GM12892 (cell line): Measurements from ENCODE around the gene PEX11G. TPM values are rescaled to one million over a fixed set of nuclear protein-coding genes. Genes with fewer than 3 reads are reported as not detected.
A peak's percentile ranks its signal among the peaks of the same experiment; 100 is the strongest.

ENCODE experiments used
- DNase-seq: peaks from one replicate; pipeline ENCODE4 v3.0.0; 2011; ENCODE audit not compliant: insufficient read length
- FAIRE-seq: peaks from 2 replicates; lab custom pipeline; 2011; peaks lifted over from hg19 to GRCh38; lab: Jason Lieb, UNC
- POLR2A ChIP-seq: IDR thresholded peaks from 2 replicates; pipeline ENCODE4 v1.6.1; 2011; ENCODE audit warnings: low read depth, low read length, control low read depth
- POLR2AphosphoS5 ChIP-seq: IDR thresholded peaks from 2 replicates; pipeline ENCODE4 v1.6.1; 2011; ENCODE audit warnings: low read depth, low read length, control low read depth
- TAF1 ChIP-seq: IDR thresholded peaks from 2 replicates; pipeline ENCODE4 v1.6.1; 2011; ENCODE audit warnings: low read depth, mild to moderate bottlenecking, control low read depth, low read length, borderline replicate concordance
- polyA plus RNA-seq: library from polyadenylated mRNA; unstranded; fragments of >200 nt; gene quantifications from one replicate; pipeline ENCODE4 v1.2.1, GENCODE V29; 2012; ENCODE audit warnings: missing spikeins, inconsistent platforms; ENCODE audit not compliant: missing spikeins

PEX11G gene
- 0.87 TPM for polyA plus RNA-seq

DNA sequence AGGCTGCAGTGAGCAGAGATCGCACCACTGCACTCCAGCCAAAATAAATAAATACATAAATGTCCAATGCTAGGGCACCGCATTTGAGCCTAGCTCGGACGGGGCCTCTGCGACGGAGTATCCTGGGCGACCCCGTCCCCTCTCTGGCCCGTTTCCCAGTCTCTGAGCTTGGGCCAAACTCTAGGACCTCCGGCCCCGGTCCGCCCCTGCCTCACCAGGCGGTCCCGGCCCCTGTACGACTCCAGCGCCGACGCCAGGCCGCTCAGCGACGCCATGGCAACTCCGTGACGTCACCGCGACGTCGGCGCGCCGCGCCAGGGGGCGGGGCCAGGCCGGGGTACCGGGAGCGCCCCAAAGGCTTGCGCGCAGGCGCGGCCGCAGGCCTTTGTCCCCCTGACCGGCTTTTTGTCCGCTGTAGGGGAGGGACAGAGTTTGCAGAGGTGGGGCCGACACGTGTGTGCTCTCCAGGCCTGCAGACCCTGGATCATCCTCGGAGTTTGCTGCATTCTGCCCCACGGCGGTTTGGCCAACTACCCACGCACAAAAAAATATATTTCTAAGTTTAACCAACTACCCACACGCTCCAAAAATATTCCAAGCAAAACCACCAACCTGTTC is at the start of gene PEX11G:
TSS of gene PEX11G (minus strand) at position 300 of the 618 bp plus-strand sequence. CDS start at position 275, 25 bp downstream.
- peak; percentile 99 for DNase-seq
- peak; percentile 89 for FAIRE-seq
- TF ChIP-seq TAF1: no peak
- TF ChIP-seq POLR2AphosphoS5: peak; percentile 40; the same call in 1 of the 2 replicates
- peak; percentile 68 for TF ChIP-seq POLR2A

DNA sequence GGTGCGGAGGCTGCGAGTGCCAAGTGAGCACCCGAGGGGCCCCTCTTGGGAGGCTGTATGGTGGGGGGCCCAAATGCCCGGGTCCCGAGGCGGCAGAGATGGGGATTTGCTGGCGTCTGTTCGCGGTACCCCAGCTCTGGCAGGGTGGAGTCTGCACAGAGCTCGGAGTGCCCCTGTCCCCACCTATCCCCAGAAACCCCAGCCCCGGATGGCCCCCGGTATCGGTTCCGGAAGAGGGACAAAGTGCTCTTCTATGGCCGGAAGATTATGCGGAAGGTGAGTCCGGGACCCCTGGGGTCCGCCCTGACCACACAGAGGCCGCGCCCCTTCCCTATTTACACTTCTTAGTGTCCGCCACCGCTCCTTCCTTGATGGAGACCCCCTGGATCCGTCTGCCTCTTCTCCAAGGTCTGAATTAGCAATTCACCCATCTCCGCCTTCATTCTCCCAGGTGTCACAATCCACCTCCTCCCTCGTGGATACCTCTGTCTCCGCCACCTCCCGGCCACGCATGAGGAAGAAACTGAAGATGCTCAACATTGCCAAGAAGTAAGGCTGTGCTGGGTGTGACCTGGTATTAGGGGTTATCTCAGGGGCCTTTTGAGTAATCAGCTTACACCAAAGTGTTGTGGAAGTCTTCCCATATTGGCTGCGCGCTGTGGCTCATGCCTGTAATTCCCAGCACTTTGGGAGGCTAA is 47.3 kb upstream of the PEX11G start:
- no peak for TF ChIP-seq TAF1
- no peak for TF ChIP-seq POLR2AphosphoS5
- TF ChIP-seq POLR2A: no peak
- no peak for DNase-seq
- FAIRE-seq: peak; percentile 77

GRCh38 chr19:7535047-7535997 is 46.5 kb upstream of the PEX11G start, which contains the start of gene PNPLA6:
PNPLA6 (plus strand) TSS chr19:7535717; CDS start chr19:7535789, 72 bp downstream.
- TF ChIP-seq POLR2AphosphoS5: peak; percentile 14; the same call in 1 of the 2 replicates
- peak; percentile 40; the same call in 1 of the 2 replicates for TF ChIP-seq POLR2A
- no peak for TF ChIP-seq TAF1
- FAIRE-seq (peak; percentile 99), DNase-seq (peak; percentile 98)

DNA sequence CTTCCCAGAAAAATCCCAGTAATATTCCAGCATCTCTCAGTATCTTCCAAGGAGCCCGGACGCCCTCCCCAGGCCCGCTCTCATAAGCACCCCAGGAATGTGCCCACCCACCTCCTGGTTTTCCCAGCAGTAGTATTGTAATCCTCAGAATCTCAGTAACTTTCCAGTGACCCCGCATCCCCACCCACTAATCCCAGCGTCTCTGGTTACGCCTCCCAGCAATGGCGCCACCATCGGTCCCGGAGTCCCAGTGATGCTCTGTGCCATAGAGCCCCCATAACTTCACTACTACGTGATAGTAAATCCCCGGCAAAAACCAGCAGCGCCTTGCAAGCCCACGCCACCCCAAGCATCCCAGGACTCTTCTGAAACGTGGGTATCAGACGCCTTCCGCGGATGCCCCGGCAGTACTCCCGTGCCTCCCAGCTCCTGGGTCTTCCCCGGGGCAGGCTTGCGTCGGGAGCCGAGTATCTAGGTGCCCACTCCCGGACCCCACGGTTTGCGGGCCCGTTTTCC is 45.8 kb upstream of the PEX11G start:
- DNase-seq (no peak), FAIRE-seq (peak; percentile 24)
- TF ChIP-seq POLR2A (no peak), TAF1 (no peak), POLR2AphosphoS5 (no peak)

DNA sequence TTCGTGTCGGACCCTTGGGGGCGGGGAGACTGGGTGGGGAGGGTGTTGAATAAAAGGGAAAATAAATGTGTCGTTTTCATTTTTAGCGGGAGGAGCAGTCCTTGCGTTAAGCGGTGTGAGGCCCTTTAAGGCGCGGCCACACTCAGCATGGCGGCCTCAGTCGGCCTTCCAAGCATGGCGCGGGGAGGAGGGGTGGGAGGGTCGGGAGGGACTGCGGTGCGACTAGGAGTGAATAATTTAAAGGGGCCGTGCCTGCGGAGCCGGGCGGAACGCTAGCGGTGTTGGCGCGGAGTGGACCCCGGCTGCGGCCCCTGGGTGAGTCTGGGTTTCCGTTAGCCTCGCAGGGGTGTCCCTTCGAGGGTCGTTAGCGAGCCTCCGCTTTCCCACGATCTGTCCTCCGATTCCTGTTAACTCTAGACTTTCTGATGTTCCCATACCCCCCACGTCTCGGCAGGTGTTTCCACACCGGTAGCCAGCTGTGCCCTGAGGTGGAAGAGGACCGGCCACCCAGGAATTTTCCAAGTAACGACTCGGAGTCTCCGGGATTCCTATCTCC is 45.2 kb upstream of the PEX11G start:
- FAIRE-seq (peak; percentile 91), DNase-seq (peak; percentile 97)
- TF ChIP-seq POLR2A (no peak), POLR2AphosphoS5 (no peak), TAF1 (no peak)

DNA sequence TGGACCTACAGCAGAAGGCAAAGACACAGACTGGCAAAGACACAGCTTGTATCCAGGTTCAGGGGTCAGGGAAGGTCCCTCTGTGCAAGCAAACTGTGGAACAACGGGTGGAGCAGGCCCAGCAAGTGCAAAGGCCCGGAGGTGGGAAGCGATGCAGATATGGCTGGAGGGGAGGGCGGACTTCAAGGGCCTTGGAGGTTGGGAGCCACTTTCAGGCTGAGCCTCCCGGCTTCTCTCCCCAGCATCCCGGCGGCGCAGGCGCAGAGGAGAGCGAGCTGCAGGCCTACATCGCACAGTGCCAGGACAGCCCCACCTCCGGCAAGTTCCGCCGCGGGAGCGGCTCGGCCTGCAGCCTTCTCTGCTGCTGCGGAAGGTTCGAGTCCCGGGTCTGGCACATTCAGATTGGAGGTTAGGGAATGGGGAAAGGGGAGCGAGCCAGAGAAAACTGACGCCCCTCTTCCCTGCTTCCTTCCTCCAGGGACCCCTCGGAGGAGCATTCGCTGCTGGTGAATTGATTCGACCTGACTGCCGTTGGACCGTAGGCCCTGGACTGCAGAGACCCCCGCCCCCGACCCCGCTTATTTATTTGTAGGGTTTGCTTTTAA is 44.5 kb upstream of the PEX11G start:
- TF ChIP-seq POLR2AphosphoS5 (no peak), POLR2A (no peak), TAF1 (no peak)
- no peak for DNase-seq
- FAIRE-seq: no peak

- TF ChIP-seq POLR2A: no peak
- no peak for TF ChIP-seq TAF1
- TF ChIP-seq POLR2AphosphoS5: no peak
- no peak for FAIRE-seq
These were observed 41.0 kb upstream of the PEX11G start for GRCh38 chr19:7529610-7530490.

GRCh38 chr19:7529246-7529600 is 40.4 kb upstream of the PEX11G start:
- no peak for FAIRE-seq
- no peak for DNase-seq
- TF ChIP-seq POLR2AphosphoS5 (no peak), POLR2A (no peak), TAF1 (no peak)

More at GRCh38 chr19:7529610-7530490, 41.0 kb upstream of the PEX11G start:
- no peak for DNase-seq

DNA sequence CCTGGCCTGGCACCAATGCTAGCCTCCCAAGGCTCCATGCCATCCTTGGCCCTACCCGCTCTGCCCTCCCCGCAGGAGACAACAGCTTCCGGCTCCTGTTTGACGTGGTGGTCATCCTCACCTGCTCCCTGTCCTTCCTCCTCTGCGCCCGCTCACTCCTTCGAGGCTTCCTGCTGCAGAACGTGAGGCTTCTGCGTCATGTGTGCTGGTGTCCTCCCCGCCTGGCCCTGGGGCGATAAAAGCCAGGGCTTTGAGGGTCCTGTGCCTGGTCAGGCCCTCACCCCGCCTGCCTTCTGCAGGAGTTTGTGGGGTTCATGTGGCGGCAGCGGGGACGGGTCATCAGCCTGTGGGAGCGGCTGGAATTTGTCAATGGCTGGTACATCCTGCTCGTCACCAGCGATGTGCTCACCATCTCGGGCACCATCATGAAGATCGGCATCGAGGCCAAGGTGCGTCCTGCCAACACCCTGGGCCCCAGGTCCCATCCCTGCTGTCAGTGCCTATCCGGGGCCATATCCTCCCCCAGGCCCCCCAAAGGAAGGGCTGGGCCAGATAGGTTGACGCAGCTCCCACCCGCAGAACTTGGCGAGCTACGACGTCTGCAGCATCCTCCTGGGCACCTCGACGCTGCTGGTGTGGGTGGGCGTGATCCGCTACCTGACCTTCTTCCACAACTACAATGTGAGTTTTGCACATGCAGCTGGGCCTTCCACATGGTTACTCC is 39.8 kb upstream of the PEX11G start:
- TF ChIP-seq POLR2A (no peak), TAF1 (no peak), POLR2AphosphoS5 (no peak)
- FAIRE-seq: no peak
- DNase-seq: no peak
